HepG2 (cell line): Measurements from ENCODE around the gene TBC1D1. TPM values are rescaled to one million over a fixed set of nuclear protein-coding genes. Genes with fewer than 3 reads are reported as not detected.
A peak's percentile ranks its signal among the peaks of the same experiment; 100 is the strongest.

Experiments used
- ATF7 ChIP-seq, 2 experiments: fragments of 450-650 bp in 1 of 2; sonication (generic) in 1 of 2; formaldehyde crosslinking in 1 of 2; IDR thresholded peaks; 2 replicates each; pipeline versions ENCODE4 v1.4.0 to v1.6.1; 2016 to 2020; ENCODE audit warnings: antibody characterized with exemption in 1 of 2, mild to moderate bottlenecking in 1 of 2, missing genetic modification reagents in 1 of 2
- FUBP1 ChIP-seq: sonication (generic); formaldehyde crosslinking; IDR thresholded peaks from 2 replicates; pipeline ENCODE4 v1.5.1; 2020; ENCODE audit warnings: missing genetic modification reagents, mild to moderate bottlenecking, borderline replicate concordance
- MATR3 ChIP-seq: sonication (generic); formaldehyde crosslinking; IDR thresholded peaks from 2 replicates; pipeline ENCODE4 v1.4.0; 2020; ENCODE audit warnings: missing genetic modification reagents
- NCOA1 ChIP-seq: sonication (generic); formaldehyde crosslinking; IDR thresholded peaks from 2 replicates; pipeline ENCODE4 v1.9.0; 2021; ENCODE audit warnings: missing genetic modification reagents
- SNAPC4 ChIP-seq: sonication (generic); formaldehyde crosslinking; IDR thresholded peaks from 2 replicates; pipeline ENCODE4 v1.4.0; 2020; ENCODE audit warnings: mild to moderate bottlenecking, missing genetic modification reagents
- TCF7 ChIP-seq: sonication (generic); IDR thresholded peaks from 2 replicates; pipeline ENCODE4 v1.6.1; 2016; ENCODE audit warnings: antibody characterized with exemption, low read depth
- YY1 ChIP-seq: IDR thresholded peaks from 2 replicates; pipeline ENCODE4 v1.6.1; 2011; ENCODE audit warnings: low read length, low read depth, moderate library complexity, mild to moderate bottlenecking; ENCODE audit not compliant: insufficient read depth, insufficient replicate concordance
- ZNF18 ChIP-seq: sonication (generic); formaldehyde crosslinking; IDR thresholded peaks from 2 replicates; pipeline ENCODE4 v1.8.0; 2022; ENCODE audit warnings: mild to moderate bottlenecking, missing genetic modification reagents; ENCODE audit not compliant: insufficient replicate concordance
- ZNF205 ChIP-seq: IDR thresholded peaks from 2 replicates; pipeline ENCODE4 v1.6.1; 2018; ENCODE audit warnings: missing biosample characterization, missing genetic modification reagents
- ZNF224 ChIP-seq: sonication (generic); formaldehyde crosslinking; IDR thresholded peaks from 2 replicates; pipeline ENCODE4 v1.5.0; 2020; ENCODE audit warnings: mild to moderate bottlenecking, missing genetic modification reagents
- ZNF256 ChIP-seq: sonication (generic); formaldehyde crosslinking; conservative IDR thresholded peaks from 2 replicates; pipeline ENCODE4 v1.4.0; 2020; ENCODE audit warnings: missing genetic modification reagents
- ZNF543 ChIP-seq: sonication (generic); formaldehyde crosslinking; IDR thresholded peaks from 2 replicates; pipeline ENCODE4 v1.4.0; 2020; ENCODE audit warnings: mild to moderate bottlenecking, missing genetic modification reagents
- polyA plus RNA-seq, 8 experiments: library from polyadenylated mRNA; depleted of rRNA in 3 of 8; stranded (reverse) in 7 of 8; unstranded in 1 of 8; fragments of >200 nt; fragmentation: Illumina TruSeq in 4 of 8; extraction: Trizol in 4 of 8; gene quantifications; 2 replicates each; pipeline versions ENCODE4 v1.2.1 to v1.2.3, GENCODE V29; 2011 to 2016; ENCODE audit warnings: low read depth in 4 of 8, missing spikeins in 1 of 8, mixed read lengths in 1 of 8; ENCODE audit not compliant: insufficient read depth in 1 of 8
- total RNA-seq, 5 experiments: library from RNA; depleted of rRNA; stranded (reverse); fragments of >200 nt; fragmentation: Illumina TruSeq; extraction: Trizol; gene quantifications; 2 replicates each; pipeline ENCODE4 v1.2.3, GENCODE V29; 2016; ENCODE audit warnings: low read depth in 1 of 5
- TF ChIP-seq, protein P1 (sequence below), 2 experiments: sonication (generic) in 1 of 2; formaldehyde crosslinking in 1 of 2; IDR thresholded peaks; 2 replicates each; pipeline versions ENCODE4 v1.4.0 to v1.6.1; 2016 to 2020; ENCODE audit warnings: borderline replicate concordance in 1 of 2, low read depth in 1 of 2, mild to moderate bottlenecking in 1 of 2, missing genetic modification reagents in 1 of 2
- TF ChIP-seq, protein P2 (sequence below): IDR thresholded peaks from 2 replicates; pipeline ENCODE4 v1.6.1; 2012; ENCODE audit warnings: inconsistent platforms

The TBC1D1 gene
- total and polyA plus RNA-seq, 2 of the 13 experiments (the other 11 are each of a cell fraction or from before 2014, with no cell fraction given) = 37.3 to 62.8 TPM

DNA sequence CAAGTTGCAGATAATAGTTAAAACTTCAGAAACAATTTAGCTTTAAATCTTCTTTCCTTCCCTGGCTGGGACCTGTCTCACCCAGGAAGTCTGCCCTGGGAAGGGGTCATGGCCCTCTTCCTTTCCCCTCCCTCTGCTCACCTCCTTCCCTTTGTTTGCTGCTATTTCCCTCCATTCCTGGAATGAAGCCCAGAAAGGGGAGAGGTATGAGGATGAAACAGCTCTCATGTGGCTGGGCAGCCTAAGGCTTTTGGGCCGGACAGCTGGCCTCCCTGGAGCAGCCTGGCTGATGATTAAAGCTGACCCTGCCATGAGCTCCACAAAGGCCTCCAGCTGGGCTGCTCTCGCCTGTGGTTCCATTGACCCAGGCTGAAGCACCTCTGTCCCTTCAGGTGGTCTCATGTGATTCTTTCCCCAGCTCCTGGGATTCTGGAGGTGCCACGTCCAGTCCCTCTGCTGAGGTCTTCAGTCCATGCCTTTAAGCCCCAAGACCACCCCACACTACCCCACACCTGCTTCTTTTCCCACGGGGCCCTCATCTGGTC, 271.4 kb downstream of the TBC1D1 start (continued):
- TF ChIP-seq, protein P1, sequence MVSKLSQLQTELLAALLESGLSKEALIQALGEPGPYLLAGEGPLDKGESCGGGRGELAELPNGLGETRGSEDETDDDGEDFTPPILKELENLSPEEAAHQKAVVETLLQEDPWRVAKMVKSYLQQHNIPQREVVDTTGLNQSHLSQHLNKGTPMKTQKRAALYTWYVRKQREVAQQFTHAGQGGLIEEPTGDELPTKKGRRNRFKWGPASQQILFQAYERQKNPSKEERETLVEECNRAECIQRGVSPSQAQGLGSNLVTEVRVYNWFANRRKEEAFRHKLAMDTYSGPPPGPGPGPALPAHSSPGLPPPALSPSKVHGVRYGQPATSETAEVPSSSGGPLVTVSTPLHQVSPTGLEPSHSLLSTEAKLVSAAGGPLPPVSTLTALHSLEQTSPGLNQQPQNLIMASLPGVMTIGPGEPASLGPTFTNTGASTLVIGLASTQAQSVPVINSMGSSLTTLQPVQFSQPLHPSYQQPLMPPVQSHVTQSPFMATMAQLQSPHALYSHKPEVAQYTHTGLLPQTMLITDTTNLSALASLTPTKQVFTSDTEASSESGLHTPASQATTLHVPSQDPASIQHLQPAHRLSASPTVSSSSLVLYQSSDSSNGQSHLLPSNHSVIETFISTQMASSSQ (IDR thresholded peaks at IDR 0.05; ENCODE audit: low read depth) = peak; percentile 45; the same call in 1 of the 2 replicates
- TF ChIP-seq, protein P1 (CRISPR knock-in tag; IDR thresholded peaks at IDR 0.05; ENCODE audit: borderline replicate concordance) = peak; percentile 93
- TF ChIP-seq ZNF18 (CRISPR knock-in tag) = no peak
- no peak for TF ChIP-seq SNAPC4
- peak; percentile 68 for TF ChIP-seq TCF7
- TF ChIP-seq FUBP1 (CRISPR knock-in tag) = no peak
- TF ChIP-seq ZNF224 (CRISPR knock-in tag) = no peak
- peak; percentile 47; the same call in 1 of the 2 replicates for TF ChIP-seq ZNF205 (CRISPR knock-in tag)
- TF ChIP-seq YY1 = no peak
- TF ChIP-seq, protein P2, sequence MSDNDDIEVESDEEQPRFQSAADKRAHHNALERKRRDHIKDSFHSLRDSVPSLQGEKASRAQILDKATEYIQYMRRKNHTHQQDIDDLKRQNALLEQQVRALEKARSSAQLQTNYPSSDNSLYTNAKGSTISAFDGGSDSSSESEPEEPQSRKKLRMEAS = peak; percentile 94
- TF ChIP-seq ZNF543 (CRISPR knock-in tag) = no peak
- no peak for TF ChIP-seq NCOA1 (CRISPR knock-in tag)
- no peak for TF ChIP-seq MATR3
- TF ChIP-seq ZNF256 (CRISPR knock-in tag) = no peak
- TF ChIP-seq ATF7 (IDR thresholded peaks at IDR 0.05) = no peak
- no peak for TF ChIP-seq ATF7 (CRISPR knock-in tag; IDR thresholded peaks at IDR 0.05)
